ENCODE data around the gene C10orf67. TPM values are rescaled to one million over a fixed set of nuclear protein-coding genes. Genes with fewer than 3 reads are reported as not detected.

Gene C10orf67
- total RNA-seq, 4 donors from 2014 or later: 0.21 TPM; not detected in 3

GRCh38 chr10:23186697-23187096 is 157.9 kb downstream of the C10orf67 start:
- Histone ChIP-seq H3K27me3 (peaks cover 0 to 4% of the 10 kb centered on the region in 2 donors), H3K9me3 (no peaks in the 10 kb centered on the region), H3K4me3 (no peak overlapping the region), H3K4me1 (no peaks in the 10 kb centered on the region), H3K36me3 (no peaks in the 10 kb centered on the region), H3K27ac (no peak overlapping the region)
- no peak for DNase-seq
- intact Hi-C loops (cut with DNase I; ENCODE audit: low total_unique reads): no loop called here
- TF ChIP-seq CTCF (IDR thresholded peaks at IDR 0.05) (no peak), POLR2A (IDR thresholded peaks at IDR 0.05) (no peak)

GRCh38 chr10:23186178-23186577 is 158.4 kb downstream of the C10orf67 start:
- intact Hi-C loops (cut with DNase I; ENCODE audit: low total_unique reads): no loop called here
- Histone ChIP-seq H3K27ac (no peak overlapping the region), H3K9me3 (no peaks in the 10 kb centered on the region), H3K27me3 (peaks cover 0 to 4% of the 10 kb centered on the region in 2 donors), H3K4me1 (no peaks in the 10 kb centered on the region), H3K4me3 (no peak overlapping the region), H3K36me3 (no peaks in the 10 kb centered on the region)
- no peak for DNase-seq
- TF ChIP-seq CTCF (IDR thresholded peaks at IDR 0.05): no peak
- TF ChIP-seq POLR2A (IDR thresholded peaks at IDR 0.05): no peak

- Histone ChIP-seq H3K27ac (no peak overlapping the region), H3K36me3 (no peaks in the 10 kb centered on the region), H3K4me3 (no peak overlapping the region), H3K4me1 (peaks cover 0 to 8% of the 10 kb centered on the region in 2 donors), H3K9me3 (no peaks in the 10 kb centered on the region), H3K27me3 (peaks cover 0 to 30% of the 10 kb centered on the region in 2 donors)
- DNase-seq: no peak
- TF ChIP-seq CTCF (IDR thresholded peaks at IDR 0.05) (no peak), POLR2A (IDR thresholded peaks at IDR 0.05) (no peak)
- intact Hi-C loops (cut with DNase I; ENCODE audit: low total_unique reads): no loop called here
Observed at GRCh38 chr10:23174977-23175512, 169.6 kb downstream of the C10orf67 start.

GRCh38 chr10:23174074-23174976 is 170.3 kb downstream of the C10orf67 start:
- intact Hi-C loops (cut with DNase I; ENCODE audit: low total_unique reads): no loop called here
- no peaks in the 10 kb centered on the region for H3K36me3 ChIP-seq
- TF ChIP-seq CTCF (IDR thresholded peaks at IDR 0.05) (no peak), POLR2A (IDR thresholded peaks at IDR 0.05) (no peak)
- peaks cover 0 to 30% of the 10 kb centered on the region in 2 donors for H3K27me3 ChIP-seq
- H3K9me3 ChIP-seq: no peaks in the 10 kb centered on the region
- no peak overlapping the region for H3K4me3 ChIP-seq
- DNase-seq: no peak
- H3K4me1 ChIP-seq: peaks cover 0 to 8% of the 10 kb centered on the region in 2 donors
- no peak overlapping the region for H3K27ac ChIP-seq

Measured in uterus (tissue), 4 donors.